Muscle of arm (tissue), 12 donors: ENCODE data around the gene CR1. TPM values are rescaled to one million over a fixed set of nuclear protein-coding genes. Genes with fewer than 3 reads are reported as not detected.
"Not testable (repeated sequence)": the region's sequence is repeated elsewhere in the genome, so short reads cannot be mapped to it uniquely, and the experiment has no call there.

Source experiments
- DNase-seq: peaks from one replicate; pipeline ENCODE4 v3.0.0-alpha.2; 2013
- polyA plus RNA-seq, 12 donors: library from polyadenylated mRNA; unstranded; fragments of 120-200 nt; gene quantifications; one replicate each; pipeline ENCODE4 v1.2.1, GENCODE V29; 2013; ENCODE audit not compliant: insufficient read length in 12 of 12

The CR1 gene
- polyA plus RNA-seq, 12 donors: 0.68 to 2.2 (median 1.2) TPM; not detected in 2

DNA sequence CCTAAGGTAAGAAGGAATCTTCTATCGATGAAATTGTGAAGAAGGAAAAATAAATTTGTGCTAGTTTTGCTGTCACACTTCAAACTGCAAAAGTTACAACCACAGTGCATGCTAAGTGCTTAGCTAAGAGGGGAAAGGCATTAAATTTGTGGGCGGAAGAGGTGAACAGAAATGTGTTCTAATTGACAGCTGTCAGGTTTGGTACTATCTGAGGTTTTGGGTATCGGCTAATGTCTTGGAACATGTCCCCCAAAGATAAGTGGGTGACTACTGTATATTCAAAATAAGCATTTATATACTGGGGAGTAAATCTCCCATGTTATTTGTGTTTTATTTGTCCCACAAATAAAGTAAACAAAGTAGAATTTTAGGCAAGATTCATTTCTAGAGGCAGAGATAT lies 8.0 kb downstream of the CR1 start:
- no peak for DNase-seq

- DNase-seq: no peak
Observed at GRCh38 chr1:207504438-207504837, 8.5 kb downstream of the CR1 start.

GRCh38 chr1:207510444-207510843 lies 14.5 kb downstream of the CR1 start:
- DNase-seq: no peak

GRCh38 chr1:207514890-207515289 lies 18.9 kb downstream of the CR1 start:
- no peak for DNase-seq

- DNase-seq: no peak
Observed at GRCh38 chr1:207516729-207517128, 20.8 kb downstream of the CR1 start.

GRCh38 chr1:207518608-207519236 lies 22.8 kb downstream of the CR1 start:
- DNase-seq: no peak

DNA sequence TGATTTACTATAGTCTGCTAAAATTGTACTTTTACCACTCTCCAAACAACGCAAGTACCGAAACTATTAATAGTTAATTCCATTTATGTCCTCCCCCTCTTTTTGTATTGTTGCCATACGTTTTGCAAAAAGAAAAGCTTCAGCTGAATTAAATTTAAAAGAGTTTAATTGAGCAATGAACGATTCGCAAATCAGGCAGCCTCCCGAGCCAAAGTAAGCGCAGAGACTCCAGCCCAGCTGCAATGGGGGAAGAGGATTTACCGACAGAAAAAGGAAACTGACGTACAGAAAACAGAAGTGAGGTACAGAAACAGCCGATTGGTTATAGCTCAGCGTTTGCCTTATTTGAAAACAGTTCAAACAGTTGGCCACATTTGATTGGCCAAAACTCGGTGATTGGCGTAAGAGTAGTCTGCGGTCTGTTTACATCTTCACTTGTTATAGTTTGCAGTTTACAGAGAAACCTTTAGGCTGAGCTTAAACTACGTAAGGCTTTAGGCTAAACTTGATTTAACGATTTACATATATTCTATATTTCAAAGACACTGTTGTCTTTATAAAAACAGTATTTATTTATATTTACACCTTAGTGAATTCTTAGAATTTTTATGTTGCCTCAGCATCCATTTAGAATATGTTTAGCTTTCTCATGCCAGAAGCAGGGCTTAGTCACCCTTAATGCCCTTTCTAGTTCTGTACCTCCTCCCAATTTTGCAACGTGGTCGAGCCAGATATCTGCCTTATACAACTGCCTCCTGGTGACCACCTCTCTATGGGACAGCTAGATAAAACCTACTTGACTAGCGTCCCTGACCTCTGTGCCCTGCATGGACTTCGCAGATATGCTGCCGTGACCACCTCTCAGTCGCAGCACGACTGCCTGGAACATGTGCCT lies 23.8 kb downstream of the CR1 start:
- no peak for DNase-seq

GRCh38 chr1:207520400-207521345 lies 24.7 kb downstream of the CR1 start:
- not testable (repeated sequence) for DNase-seq

GRCh38 chr1:207525239-207525638 lies 29.3 kb downstream of the CR1 start:
- not testable (repeated sequence) for DNase-seq

- DNase-seq: not testable (repeated sequence)
Observed at GRCh38 chr1:207528401-207528800, 32.4 kb downstream of the CR1 start.

- not testable (repeated sequence) for DNase-seq
Observed at GRCh38 chr1:207536263-207536662, 40.3 kb downstream of the CR1 start.

DNA sequence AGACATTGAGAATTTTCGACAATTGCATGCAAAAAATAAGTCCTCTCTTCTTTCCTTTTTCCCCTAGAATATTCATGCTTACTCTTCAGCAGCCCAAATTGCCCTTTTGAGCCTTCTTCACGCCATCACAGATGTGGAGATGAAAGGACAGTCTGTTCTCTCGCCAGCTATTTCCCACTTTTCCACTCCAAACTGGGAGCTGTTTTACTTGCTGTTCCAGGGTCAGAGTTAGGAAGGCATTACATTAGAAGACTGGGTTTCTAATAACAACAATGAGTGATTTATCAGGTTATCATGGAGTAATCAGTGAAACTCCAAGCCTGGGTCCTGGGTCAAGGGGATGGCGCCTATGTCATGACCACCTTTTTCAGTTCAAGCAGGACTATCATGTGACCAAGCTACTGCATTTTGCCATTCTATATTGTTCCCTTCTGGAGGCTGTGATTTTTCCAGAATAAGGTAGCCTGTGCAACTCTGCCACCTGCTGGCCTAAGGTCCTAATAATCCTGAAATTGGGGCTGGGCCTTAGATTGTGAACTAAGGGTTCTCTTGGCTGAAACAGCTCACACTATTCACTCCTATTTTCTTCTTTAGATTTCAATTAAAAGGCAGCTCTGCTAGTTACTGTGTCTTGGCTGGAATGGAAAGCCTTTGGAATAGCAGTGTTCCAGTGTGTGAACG lies 50.9 kb downstream of the CR1 start:
- not testable (repeated sequence) for DNase-seq

DNA sequence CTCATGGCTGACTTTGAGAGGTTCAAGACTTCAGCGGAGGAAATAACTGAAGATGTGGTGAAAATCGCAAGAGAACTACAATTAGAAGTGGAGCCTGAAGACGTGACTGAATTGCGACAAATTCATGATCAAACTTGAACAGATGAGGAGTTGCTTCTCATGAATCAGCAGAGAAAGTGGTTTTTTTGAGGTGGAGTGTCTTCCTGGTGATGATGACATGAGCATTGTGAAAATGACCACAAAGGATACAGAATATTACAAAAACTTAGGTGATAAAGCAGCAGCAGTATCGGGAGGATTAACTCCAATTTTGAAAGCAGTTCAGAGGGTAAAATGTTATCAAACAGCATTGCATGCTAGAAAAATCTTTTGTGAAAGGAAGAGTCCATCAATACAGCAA lies 58.9 kb downstream of the CR1 start:
- DNase-seq: not testable (repeated sequence)

- no peak for DNase-seq
Observed at GRCh38 chr1:207565546-207566468, 69.8 kb downstream of the CR1 start.

GRCh38 chr1:207571926-207572325 lies 76.0 kb downstream of the CR1 start:
- not testable (repeated sequence) for DNase-seq

- DNase-seq: not testable (repeated sequence)
Observed at GRCh38 chr1:207573074-207573473, 77.1 kb downstream of the CR1 start.

DNA sequence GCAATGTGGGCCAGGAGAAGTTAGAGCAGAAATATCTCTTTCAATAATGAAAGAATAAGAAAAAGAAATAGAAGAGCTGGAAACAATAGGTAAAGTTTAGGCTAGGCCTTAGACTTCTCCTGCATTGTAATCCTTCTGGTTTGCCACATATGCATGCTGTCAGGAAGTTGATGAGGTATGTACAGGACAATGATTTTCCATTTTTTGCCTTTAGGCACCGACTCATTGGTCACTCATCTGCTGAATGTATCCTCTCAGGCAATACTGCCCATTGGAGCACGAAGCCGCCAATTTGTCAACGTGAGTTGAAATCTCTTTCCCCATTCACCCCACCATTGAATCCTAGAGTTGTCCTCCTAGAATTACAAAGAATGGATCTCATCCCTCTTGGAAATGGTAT lies 79.4 kb downstream of the CR1 start:
- DNase-seq: not testable (repeated sequence)

GRCh38 chr1:207578796-207579435 lies 83.0 kb downstream of the CR1 start:
- no peak for DNase-seq

GRCh38 chr1:207579436-207579799 lies 83.5 kb downstream of the CR1 start:
- DNase-seq: no peak
